NCI-H1417 treated with DMSO at 0.1 percent for 48 hours (cell line): ENCODE results near the gene MADCAM1.
"Not testable (repeated sequence)": the region's sequence is repeated elsewhere in the genome, so short reads cannot be mapped to it uniquely, and the experiment has no call there.

Experiments
- DNase-seq: peaks from one replicate; lab custom pipeline; 2025; lab: John Stamatoyannopoulos, UW

MADCAM1 gene

GRCh38 chr19:496112-496665 lies at the start of gene MADCAM1:
Gene MADCAM1 (plus strand): TSS chr19:496486. CDS start chr19:496500, 14 bp downstream.
- no peak for DNase-seq

- DNase-seq = no peak
Observed at GRCh38 chr19:447064-447426, 49.2 kb upstream of the MADCAM1 start.

GRCh38 chr19:447816-448560 lies 48.3 kb upstream of the MADCAM1 start:
- no peak for DNase-seq

DNA sequence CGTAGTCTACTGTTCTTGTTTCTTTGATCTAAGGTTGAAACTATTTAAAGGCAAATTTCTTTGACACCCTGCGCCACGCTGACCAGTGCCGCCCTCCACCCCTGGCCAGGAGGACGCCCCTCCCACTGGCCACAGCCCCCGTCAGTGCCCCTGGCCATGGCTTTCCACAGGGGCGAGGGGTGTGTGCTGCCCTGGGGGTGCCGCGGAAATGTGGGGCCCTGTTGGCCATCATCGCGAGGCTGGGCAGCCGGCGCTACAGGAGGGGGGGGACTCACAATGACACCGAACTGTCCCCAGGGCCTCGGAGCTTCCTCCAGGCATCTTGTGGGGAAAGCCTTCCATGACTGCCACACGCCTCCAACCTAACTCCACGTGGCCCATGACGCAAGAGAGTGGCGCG lies 46.4 kb upstream of the MADCAM1 start:
- DNase-seq = no peak

GRCh38 chr19:450912-451481 lies 45.3 kb upstream of the MADCAM1 start:
- not testable (repeated sequence) for DNase-seq

GRCh38 chr19:452829-453228 lies 43.5 kb upstream of the MADCAM1 start:
- no peak for DNase-seq

DNA sequence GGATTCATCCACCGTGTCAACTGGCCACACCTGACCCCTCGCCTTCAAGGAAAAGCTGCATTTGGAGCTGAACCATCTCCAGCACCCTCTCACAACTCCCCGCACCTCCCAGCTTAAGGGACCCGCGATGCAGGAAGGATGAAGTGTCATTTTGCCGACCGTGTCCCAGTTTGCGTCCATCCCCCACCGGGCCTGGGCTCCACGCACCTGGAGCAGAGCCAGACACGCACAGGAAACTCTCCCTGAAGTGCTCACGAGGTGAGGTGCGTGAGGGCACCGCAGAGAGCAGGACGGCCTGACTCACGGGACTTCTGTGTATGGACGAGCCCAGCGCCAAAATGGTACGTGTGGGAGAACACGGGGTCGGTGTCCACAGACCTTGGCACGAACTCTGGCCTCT lies 42.7 kb upstream of the MADCAM1 start:
- DNase-seq = no peak

- no peak for DNase-seq
Observed at GRCh38 chr19:455031-455705, 41.1 kb upstream of the MADCAM1 start.

DNA sequence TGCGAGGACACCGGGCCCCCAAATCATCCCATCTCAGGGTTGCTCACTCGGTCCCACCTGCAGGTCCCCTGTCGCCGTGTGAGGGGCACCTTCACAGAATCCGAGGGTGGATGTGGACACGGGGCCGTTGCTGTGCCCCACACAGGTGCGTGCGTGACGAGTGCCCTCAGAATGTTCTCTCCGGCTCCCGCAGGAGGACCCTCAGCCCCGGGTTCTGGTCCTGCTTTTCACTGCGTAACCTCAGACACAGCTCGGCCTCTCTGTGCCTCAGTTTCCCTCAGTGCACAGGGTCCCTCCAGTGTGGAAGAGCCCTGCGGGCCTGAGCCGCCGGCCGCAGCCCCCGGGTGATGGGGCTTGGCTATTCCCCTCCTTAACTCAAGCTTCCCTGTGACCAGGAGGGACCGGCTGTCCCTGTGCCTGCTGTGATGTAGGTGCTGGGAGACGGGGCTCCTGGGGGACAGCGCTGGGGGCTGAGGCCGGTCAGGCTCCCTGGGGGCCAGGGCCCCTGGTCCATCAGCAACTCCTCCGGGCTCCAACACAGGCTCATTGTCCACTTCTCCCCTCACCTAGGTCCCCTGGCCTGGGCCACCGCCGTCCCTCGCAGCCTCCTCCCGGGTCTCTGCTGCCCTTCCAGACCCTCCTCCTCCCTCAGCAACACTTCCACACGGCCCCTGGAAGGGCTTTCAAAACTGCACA lies 40.3 kb upstream of the MADCAM1 start:
- no peak for DNase-seq

- DNase-seq = no peak
Observed at GRCh38 chr19:456547-457110, 39.7 kb upstream of the MADCAM1 start.

DNA sequence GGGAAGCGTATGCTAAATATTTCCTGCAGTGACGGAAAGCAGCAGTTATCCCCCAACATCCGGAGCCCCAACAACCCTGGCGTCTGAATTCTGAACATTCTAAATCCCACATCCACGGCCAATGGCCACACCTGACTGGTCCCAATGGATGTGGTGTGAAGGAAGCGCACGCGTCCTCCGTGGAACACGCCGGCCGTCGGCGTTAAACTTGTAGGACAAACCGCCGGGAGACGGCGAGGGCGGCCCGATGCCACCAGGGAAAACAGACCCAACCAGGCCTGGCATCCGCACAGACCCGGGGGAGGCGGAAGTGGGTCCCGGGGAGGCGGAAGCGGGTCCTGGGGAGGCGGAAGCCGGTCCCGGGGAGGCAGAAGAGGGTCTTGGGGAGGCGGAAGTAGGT lies 38.6 kb upstream of the MADCAM1 start:
- DNase-seq = no peak

DNA sequence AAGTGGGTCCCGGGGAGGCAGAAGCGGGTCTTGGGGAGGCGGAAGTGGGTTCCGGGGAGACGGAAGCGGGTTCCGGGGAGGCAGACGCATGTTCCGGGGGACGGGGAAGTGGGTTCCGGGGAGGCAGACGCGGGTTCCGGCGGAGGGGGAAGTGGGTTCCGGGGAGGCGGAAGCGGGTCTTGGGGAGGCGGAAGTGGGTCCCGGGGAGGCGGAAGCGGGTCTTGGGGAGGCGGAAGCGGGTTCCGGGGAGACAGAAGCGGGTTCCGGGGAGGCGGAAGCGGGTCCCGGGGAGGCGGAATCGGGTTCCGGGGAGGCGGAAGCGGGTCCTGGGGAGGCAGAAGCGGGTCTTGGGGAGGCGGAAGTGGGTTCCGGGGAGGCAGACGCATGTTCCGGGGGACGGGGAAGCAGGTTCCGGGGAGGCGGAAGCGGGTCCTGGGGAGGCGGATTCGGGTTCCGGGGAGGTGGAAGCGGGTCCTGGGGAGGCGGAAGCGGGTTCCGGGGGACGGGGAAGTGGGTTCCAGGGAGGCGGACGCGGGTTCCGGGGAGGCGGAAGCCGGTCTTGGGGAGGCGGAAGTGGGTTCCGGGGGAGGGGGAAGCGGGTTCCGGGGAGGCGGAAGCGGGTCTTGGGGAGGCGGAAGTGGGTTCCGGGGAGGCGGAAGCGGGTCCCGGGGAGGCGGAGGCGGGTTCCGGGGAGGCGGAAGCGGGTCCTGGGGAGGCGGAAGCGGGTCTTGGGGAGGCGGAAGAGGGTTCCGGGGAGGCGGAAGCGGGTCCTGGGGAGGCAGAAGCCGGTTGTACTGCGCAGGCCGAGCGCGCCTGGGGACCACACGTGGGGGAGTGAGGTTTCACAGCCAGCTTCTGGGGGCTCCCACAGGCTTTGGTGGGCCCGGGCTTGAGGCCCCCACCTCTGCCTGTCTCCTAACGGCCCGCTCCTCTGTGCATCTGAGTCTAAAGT lies 37.9 kb upstream of the MADCAM1 start:
- DNase-seq = no peak

DNA sequence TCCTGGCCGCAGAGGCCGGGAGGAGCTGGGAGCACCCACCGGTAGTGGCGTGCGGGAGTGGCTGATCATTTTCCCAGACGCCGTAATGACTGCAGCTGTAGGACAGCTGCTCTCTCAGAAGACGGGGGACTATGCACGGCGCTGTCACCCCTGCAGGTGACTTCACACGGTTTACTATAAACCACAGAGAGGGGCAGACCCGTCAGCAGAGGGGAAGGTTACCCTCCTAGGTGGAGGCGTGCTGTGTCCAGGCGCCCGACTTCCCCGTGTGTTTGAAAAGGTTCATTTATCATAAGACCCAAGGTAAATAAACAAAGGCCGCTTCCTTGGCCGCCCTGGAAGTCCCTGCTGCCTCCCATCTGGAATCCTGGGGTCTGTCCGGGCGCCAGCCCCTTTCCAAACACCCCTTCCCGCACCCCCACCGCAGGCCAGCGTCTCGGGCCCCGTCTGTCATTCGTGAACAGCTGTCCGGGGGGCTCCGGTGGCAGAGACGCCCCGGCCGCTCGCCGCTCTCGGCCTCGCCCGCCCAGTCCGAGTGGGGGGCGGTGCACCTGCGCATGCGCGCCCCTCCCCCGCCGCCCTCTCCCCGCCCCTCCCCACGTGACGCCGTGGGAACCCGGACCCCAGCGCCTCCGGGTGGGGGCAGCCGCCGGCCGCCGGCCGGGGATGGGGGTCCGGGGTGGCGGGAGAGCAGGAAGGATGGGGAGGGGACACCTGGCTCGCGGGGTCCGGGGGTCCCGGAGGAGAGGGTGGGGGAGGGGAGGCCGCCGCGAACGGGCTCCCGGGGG lies 36.4 kb upstream of the MADCAM1 start:
- peak; percentile 86 for DNase-seq

DNA sequence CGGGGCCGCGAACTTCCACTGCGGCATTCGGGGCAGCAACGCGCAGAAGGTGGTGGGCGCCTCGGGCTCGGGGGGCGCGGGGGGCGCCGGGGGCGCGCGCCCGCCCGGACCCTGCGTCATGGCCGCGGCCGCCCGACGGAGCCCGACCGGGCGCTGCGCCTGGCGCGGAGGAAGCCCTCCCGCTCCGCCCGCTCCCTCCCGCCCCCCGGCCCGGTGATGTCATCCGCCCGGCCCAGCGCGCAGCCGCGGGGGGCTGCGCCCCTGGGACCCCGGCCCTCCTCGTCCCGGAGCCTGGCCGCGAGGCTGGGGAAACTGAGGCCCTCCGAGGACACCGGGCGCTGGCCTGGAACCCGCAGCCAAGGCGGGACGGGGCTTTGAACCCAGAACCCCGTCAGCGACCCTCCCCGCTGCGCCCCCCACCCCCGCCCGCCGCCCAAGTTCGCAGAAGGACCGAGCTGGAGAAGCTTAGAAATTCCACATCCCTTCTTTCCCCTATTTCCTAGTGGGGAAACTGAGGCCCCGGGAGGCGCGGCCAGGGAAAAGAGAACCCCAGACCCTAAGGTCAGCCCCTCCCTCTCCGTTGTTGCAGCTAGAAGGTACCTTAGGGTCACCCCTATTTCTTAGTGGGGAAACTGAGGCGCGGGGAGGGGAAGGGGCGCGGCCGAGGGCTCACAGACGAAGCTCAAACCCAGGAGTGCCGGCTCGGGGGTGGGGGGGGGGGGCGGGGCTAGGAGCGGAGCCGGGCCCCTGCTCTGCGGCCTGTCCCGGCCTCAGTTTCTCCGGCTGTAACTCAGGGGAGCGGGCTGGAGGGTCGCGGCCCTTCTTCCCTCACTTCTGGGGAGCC lies 35.2 kb upstream of the MADCAM1 start, which contains the start of gene SHC2:
Gene SHC2 (minus strand): TSS at position 157 of the 844 bp plus-strand sequence. CDS start 37 bp downstream, at position 120.
- no peak for DNase-seq

- DNase-seq = peak; percentile 44
Observed at GRCh38 chr19:461721-462551, 34.4 kb upstream of the MADCAM1 start.

- no peak for DNase-seq
Observed at GRCh38 chr19:463483-464207, 32.6 kb upstream of the MADCAM1 start.

DNA sequence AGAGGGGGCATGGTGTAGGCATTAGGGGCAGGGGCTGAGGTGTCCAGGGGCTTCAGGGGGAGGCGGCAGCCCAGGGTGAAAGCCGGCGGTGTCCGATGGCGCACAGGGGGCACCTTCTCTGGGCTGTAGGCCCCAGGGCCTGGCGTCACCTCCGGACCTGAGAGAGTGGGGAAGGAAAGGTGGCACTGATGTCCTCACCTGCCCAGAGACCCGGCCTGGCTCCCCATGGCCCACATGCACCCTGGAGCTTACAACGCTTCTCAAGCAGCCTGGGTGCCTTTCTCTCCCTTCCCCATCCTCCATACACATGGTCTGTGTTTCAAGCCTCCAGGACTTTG lies 32.1 kb upstream of the MADCAM1 start:
- DNase-seq = no peak
